ENCODE data around the gene KCNAB1.
"Not testable (repeated sequence)": the region's sequence is repeated elsewhere in the genome, so short reads cannot be mapped to it uniquely, and the experiment has no call there.

Gene KCNAB1

DNA sequence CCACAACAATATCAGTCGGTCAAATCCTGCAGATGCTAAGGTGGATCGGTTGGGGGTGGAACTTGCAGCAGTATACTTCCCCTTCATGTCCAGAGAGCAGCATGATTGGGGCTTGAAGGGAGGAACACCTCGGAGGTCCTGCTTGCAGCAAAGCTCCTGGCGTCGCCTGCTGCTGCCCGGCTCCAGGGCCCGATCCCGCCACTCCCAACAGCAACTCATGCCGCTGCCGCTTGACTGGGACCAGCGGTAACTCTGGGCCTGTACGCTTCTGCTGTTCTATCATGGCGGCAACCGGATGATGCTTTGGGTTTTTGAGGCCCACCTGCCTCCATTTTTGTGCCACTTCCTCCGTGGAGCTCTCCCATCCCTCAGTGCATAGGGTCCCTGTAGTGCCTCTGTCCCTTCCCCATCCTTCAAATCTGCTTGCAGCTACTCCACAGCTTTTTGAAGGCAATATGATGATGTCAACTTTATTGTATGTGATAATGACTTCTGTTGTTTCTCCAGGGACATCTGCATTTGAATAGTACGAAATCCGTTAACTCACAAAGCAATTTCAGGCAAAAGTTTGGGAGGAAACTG is 56.3 kb downstream of the KCNAB1 start:
- no peak for DNase-seq

DNA sequence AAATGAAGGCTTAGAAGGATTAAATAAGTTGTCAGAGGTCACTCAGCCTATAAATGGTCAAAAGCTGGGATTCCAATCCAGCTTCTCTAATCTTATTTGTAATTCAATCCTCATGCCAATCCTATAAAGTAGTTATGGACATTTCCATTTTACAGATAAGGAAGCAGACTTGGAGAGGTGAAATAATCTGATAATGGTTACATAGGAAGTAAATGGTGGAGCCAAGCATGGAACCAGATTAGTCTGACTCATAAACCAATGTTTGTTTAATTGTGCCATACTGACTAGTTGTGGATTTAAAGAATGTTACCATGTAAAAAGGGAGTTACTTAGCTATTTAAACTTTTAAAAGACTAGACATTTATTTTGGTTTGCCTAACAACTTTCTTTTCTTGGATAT is 59.7 kb downstream of the KCNAB1 start:
- no peak for DNase-seq

DNA sequence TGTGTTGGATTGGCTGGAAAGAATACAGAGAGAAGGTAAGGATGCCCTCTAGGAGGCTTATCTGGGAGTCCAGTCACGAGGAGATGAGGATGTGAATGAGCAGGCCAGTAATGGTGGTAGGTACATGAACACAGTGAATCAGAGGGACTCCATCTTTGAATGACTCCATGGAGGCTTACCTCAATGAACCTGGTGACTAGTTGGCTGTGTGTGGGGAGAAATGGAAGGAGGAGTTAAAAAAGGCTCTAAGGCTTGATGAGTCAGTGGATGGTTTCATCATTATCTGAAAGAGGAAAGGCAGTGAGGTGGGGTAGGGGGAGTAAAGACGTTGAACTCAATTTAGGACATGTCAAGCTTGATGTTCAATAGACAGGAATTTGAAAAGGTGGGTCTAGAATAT is 61.1 kb downstream of the KCNAB1 start:
- DNase-seq, result no peak

DNA sequence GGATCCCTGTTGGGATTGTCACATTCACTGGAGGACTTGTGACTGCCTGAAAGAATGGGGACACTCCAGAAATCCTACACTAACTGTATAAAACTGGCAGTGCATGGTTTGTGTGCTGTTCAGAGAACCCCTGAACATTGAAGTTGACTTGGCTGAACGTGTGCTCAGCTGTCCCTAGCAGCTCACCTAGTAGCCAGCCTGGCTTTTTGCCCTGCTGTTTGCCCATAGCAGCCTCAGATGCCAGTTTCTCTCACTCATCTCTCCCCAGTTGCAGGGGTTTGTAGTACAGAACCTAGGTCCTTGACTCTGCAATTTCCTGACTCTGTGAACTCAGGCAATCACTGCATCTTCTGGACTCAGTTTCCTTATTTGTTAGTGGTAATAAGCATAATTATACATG is 63.0 kb downstream of the KCNAB1 start:
- no peak for DNase-seq

DNA sequence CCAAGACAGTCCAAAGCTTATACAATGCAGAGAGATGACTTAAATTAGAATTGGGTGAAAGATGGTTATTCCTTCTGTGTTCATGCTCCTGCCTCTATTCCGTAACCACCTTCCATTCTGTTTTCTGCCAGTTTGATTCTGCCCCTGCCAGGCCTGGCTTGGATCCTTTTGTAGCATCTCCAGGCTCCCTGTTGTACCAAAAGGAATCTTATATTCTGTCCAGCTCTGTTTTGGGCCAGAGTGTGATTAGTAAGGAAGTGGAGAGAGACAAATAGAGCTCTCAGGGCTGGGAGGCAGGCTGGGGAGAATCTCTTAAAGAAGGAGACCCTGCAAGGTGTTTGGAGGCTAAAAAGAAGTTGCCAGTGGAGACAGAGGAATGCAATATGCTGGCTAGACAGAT is 63.8 kb downstream of the KCNAB1 start:
- DNase-seq, result no peak

GRCh38 chr3:156187146-156187769 is 66.9 kb downstream of the KCNAB1 start:
- DNase-seq, result no peak

DNA sequence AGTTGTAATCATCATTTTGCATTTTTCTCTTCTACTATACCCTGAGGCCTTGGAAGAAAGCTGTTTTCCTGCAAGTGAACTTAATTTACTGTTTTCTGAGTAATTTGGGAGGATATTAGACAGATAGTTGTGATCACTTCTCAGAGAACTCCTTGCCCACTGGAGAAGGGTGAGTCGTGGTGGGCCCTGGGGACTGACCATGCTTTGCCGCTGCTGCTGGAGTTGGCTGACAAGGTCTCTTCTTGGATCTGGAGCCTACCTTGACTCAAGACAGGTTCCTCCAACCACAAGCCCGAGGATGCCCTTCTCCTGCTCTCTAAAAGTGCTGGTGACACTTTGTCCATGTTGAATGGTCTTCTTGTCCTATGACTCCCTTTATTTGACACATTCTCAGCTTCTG is 68.4 kb downstream of the KCNAB1 start:
- DNase-seq, result no peak

DNA sequence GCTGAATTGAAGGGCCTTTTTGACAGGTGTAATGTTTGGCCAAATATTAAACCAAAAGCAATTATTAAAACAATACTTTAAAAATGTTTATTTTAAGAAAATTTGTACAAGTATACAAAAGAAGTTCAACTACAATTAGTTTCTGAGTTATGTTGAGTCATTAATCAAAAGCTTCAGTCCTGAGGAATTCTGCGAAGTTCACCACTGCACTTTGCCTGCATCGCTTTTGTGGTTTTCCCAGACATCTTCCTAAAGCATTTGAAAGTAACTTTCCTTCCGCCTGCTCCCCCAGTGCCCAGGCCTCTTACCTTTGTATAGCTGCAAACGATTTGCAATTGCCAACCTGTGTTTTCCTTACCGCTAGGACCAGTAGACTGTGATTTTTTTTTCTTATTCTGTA is 69.5 kb downstream of the KCNAB1 start:
- DNase-seq, result no peak

DNA sequence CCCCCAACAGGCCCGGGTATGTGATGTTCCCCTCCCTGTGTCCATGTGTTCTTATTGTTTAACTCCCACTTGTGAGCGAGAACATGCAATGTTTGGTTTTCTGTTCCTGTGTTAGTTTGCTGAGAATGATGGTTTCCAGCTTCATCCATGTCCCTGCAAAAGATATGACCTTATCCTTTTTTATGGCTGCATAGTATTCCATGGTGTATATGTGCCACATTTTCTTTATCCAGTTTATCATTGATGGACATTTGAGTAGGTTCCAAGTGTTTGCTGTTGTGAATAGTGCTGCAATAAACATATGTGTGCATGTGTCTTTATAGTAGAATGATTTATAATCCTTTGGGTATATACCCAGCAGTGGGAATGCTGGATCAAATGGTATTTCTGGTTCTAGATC is 74.6 kb downstream of the KCNAB1 start:
- DNase-seq, result not testable (repeated sequence)

DNA sequence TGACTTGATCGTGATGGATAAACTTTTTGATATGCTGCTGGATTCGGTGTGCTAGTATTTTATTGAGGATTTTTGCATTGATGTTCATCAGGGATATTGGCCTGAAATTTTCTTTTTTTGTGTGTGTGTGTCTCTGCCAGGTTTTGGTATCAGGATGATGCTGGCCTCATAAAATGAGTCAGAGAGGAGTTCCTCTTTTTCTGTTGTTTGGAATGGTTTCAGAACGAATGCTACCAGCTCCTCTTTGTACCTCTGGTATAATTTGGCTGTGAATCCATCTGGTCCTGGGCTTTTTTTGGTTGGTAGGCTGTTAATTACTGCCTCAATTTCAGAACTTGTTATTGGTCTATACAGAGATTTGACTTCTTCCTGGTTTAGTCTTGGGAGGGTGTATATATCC is 76.8 kb downstream of the KCNAB1 start:
- DNase-seq, result not testable (repeated sequence)

DNA sequence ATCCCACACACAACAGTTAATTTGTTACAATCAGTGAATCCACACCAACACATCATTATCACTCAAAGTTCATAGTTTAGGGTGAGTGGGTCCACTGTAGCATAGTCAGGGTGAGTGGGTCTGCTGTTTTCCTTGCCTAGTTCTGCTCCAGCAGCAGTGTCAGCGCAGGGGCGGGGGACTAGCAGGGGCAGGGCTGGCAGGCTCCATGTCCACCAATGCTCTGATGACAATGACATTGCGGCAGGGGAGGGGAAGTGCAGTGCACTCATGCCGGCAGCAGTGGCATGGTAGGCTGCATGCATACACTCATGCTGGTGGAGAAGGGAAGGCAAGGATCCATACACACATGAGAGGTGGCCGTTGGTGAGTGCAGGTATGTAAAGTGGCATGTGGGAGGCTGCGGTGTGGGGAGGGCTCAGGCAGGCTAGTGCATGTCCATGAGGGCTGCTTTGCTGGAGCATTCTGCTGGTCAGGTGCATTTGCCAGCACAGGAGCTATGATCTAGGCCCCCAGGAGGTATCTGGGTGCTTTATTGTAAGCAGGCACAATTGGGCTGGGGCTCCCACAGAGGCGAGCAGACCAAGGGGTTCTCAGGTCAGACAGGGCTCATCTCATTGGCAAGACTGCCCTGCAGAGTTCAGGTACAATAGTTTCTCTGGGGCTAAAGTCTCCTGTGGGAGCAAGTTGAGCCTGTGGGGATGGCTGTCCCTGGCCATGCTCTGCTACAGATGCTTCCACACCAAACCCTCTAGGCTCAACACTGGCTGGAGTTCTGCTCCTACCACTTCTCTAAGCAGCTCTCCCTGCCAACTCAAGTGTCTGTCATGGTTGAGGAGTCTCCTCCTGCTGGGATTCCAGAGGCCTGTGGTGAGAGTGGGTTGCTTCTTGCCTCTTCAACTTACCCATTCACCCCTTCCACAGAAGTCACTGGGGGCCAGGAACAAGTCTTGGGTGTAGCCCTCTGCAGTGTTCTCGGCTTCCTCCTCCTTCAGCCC is 81.3 kb downstream of the KCNAB1 start:
- DNase-seq, result no peak

GRCh38 chr3:156206157-156206556 is 85.8 kb downstream of the KCNAB1 start:
- no peak for DNase-seq

DNA sequence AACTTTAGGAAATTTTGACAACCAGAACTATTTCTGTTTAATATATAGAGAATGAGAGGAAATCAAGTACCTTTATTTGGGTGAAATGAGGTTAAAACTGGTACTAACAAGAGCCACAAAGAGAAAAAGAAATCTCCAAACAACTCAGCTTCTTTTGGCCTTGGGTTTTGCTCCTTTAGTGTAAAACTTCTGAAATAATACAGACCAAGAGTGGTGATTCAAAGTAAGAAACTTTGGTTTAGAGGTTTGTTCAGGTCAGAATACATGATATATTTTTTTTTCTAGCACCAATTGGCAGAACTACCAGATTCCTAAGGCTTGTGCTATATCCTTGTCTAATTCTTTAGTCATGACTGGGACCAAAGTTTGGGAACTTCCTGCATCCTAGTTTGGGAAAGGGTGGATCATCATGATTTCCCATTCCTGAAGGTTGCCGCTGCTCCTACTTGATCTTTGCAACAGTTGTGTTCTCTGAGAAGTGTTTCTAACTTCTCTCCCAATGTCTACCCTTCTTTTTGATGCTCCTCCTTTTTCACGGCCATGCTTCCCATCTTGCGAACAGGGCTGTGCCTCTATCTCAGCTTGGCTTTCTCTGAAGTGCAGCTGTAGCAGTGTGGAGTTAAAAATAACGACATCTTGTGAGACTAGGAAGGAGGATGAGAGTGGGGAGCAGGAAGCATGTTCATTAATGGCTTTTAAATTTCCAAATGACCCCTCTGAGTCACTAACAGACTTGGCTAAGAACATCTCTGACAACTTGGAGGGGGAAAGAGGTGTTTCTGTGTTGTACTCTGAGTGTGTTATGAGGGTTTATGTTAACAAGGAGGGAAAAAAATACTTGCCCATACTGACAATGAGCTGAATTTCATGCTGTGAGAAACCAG is 87.7 kb downstream of the KCNAB1 start:
- no peak for DNase-seq

- no peak for DNase-seq
Measured at GRCh38 chr3:156209631-156210335, 89.4 kb downstream of the KCNAB1 start.

- no peak for DNase-seq
Measured at GRCh38 chr3:156211583-156211982, 91.2 kb downstream of the KCNAB1 start.

DNA sequence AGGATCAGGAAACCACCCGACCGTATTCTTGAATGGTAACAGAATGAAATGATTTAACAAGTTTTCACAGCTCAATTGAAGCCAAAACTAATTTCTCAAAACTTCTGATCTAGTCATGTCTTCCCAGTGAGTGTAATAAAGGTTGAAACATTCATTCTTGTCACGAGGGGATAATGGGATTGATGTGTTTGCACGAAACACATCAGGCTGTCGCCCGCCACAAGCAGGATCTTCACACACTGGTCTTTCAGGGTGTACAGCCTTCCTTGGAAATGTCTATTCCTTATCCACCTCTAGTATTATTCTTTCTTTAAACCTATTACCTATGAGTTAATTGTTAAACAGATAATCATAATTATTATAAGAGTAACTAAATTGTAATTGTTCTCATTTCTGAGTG is 94.3 kb downstream of the KCNAB1 start:
- no peak for DNase-seq

- no peak for DNase-seq
Measured at GRCh38 chr3:156215751-156216150, 95.4 kb downstream of the KCNAB1 start.

DNA sequence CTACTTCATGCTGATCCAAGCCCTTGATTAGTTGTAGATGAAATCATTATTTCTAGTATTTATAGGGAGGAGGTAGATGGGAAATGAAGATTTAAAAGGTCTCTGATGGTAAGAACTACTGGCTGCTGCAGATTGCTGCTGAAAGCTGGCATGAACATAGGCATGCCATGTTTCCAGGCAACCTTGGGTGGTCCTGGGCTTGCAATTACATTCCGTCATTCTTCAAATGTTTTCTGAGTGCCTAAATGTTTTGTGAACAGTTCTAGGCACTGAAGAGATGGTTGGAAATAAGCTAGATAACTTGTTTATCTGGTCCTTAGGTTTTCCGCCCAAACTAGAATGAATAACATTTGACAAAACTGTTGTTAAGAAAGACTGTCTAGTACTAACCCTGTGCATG is 95.8 kb downstream of the KCNAB1 start:
- DNase-seq, result no peak

DNA sequence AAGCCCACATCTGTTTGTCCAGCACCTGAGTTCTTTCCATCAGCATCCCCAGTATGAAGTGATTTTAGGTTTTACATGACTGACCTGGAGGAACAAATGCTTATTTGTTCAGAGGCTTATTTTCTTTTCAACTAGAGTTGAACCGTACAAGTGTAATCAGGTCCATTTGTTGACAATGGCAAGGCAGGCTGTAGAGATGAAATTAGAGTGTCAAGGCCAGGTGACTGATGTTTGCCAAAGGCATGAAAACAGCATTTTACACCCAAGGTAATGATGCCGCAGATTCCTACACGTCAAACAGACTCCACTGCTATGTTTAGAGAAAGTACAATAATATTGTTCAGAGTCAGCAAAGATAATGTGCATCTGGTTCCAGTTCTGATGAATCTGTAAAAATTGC is 96.5 kb downstream of the KCNAB1 start:
- no peak for DNase-seq

DNA sequence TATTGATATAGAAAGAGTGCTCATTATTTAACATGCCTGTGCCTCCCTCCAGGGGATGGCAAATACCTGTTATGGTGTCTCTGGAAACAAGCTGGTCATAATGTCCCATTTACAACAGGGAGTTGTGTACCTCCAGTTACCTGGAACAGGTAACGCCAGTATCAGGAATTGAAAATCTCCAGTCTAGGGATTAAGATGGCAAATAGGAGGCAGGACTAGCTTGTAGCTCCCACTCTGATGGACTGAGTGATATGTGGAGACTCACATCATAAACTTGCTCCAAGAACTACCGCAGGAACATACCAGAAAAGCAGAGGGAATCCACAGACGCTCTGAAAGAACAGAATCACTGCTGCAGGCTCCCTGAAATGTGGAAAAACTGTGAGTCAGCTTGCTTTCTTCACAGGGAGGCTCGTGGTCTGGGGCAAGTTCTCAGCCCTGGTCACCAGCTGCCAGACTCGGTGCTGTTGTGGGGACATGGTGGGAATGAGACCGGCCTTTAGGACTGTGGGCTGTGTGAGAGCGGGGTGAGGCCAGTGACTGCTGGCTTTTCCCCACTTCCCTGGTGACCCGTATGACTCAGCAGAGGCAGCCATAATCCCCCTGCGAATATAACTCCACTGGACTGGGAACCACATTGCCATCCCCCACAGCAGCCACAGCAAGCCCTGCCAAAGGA is 97.4 kb downstream of the KCNAB1 start:
- DNase-seq, result no peak

DNA sequence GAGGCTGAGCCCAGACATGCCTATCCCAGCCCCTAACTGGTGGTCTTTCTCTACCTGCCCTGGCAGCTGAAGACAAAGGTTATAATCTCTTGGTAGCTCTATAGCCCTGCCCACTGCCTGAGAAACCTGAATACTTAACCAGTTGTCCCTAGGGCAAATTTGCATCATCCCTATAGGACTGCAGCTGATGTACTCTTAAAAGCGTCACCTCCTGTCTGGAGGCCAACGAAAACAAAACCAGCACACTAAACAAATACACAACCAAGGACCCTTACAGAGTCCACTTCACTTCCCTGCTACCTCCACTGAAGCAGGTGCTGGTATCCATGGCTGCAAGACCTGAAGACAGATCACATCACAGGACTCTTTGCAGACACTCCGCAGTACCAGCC is 98.0 kb downstream of the KCNAB1 start:
- DNase-seq, result no peak

GRCh38 chr3:156222381-156222780 is 102.0 kb downstream of the KCNAB1 start:
- DNase-seq, result not testable (repeated sequence)

Measured in inflammatory macrophage treated with lipopolysaccharide for 4 hours (primary cell).